Measurements from ENCODE around the gene PEAK3. TPM values are rescaled to one million over a fixed set of nuclear protein-coding genes. Genes with fewer than 3 reads are reported as not detected.
A peak's percentile ranks its signal among the peaks of the same experiment; 100 is the strongest.

The PEAK3 gene
- total and polyA plus RNA-seq, 9 of the 15 experiments (the other 6 are each of a cell fraction or from before 2014, with no cell fraction given), result 0.07 to 0.40 TPM; not detected in 7

GRCh38 chr19:2239173-2239572 lies 42.8 kb downstream of the PEAK3 start:
- peak overlapping the region; percentile 97 for H3K4me3 ChIP-seq
- H2AFZ ChIP-seq (ENCODE audit: low read depth, low read length), result no peak overlapping the region
- in situ Hi-C loops (cut with MboI), result loop anchor here (5.0 to 10.0 kb wide), 3 partner anchors 33 to 158 kb away; no protein-coding TSS in a partner anchor
- TF ChIP-seq PML (IDR thresholded peaks at IDR 0.05; ENCODE audit: low read length), result 0 out of 2 replicates have a peak, but pooled peaks have one; percentile 24
- no peak for TF ChIP-seq NR2F6 (CRISPR knock-in tag; IDR thresholded peaks at IDR 0.05)
- TF ChIP-seq THAP12 (CRISPR knock-in tag; IDR thresholded peaks at IDR 0.05), result no peak
- no peak for TF ChIP-seq LARP7 (IDR thresholded peaks at IDR 0.05)
- peak; percentile 36; the same call in 1 of the 2 replicates for TF ChIP-seq ZNF384 (IDR thresholded peaks at IDR 0.05; ENCODE audit: low read depth, low read length)
- TF ChIP-seq NR2C2 (CRISPR knock-in tag; IDR thresholded peaks at IDR 0.05), result no peak
- TF ChIP-seq NR2C2 (tag; IDR thresholded peaks at IDR 0.05), result peak; percentile 35; the same call in 1 of the 2 replicates
- TF ChIP-seq FOS (IDR thresholded peaks at IDR 0.05; ENCODE audit: extremely low read depth, insufficient read length), result no peak
- H3K9ac ChIP-seq (ENCODE audit: insufficient read depth in 1 of 2, low read depth in 2 of 2, low read length in 2 of 2), result peak overlapping the region; percentile 83 to 90
- no peaks in the 10 kb centered on the region for H3K27me3 ChIP-seq (ENCODE audit: control insufficient read depth in 2 of 2, insufficient read depth in 2 of 2, low read length in 2 of 2)
- peaks cover 95% of the 10 kb centered on the region for H3K79me2 ChIP-seq (ENCODE audit: control insufficient read depth, insufficient read depth, low read length)
- WGBS (ENCODE audit: insufficient coverage, low coverage, missing lambda C conversion rate), result 2% methylated on average over 9 of the region's 10 CpGs
- no TSS peak for BruUV-seq (replicated peaks)
- ATAC-seq, result no peak
- H3K9me1 ChIP-seq (ENCODE audit: control insufficient read depth, insufficient read depth, low read length), result peaks cover 19% of the 10 kb centered on the region
- CTCF ChIA-PET (ENCODE audit: low intra/inter-chr PET ratio), result no interaction called here
- H3K9me3 ChIP-seq (replicated peaks; ENCODE audit: control insufficient read depth, insufficient read depth, low read depth, low read length), result no peaks in the 10 kb centered on the region
- FAIRE-seq, result no peak
- POLR2A ChIA-PET, result interaction anchor here (1.0 to 4.8 kb wide), 9 partner anchors 10 to 142 kb away, joined by 3 to 86 read pairs (median 5); partner anchors contain the start of genes AMH, JSRP1 and PEAK3
- no peak for DNase-seq (ENCODE audit: extremely low read depth in 1 of 4, low spot score in 3 of 4)
- peaks cover 28 to 63% of the 10 kb centered on the region in 2 experiments for H3K4me1 ChIP-seq (replicated peaks in 1 of 2; ENCODE audit: control insufficient read depth in 2 of 2, insufficient read depth in 2 of 2, low read length in 2 of 2)
- H4K20me1 ChIP-seq (replicated peaks; ENCODE audit: control insufficient read depth, insufficient read depth, low read length), result peaks cover 63% of the 10 kb centered on the region
- H3K4me2 ChIP-seq (ENCODE audit: insufficient read depth, low read length), result peak overlapping the region; percentile 94
- peaks cover 58% of the 10 kb centered on the region; the same call in 2 of the 3 replicates for H3K36me3 ChIP-seq (ENCODE audit: control insufficient read depth, insufficient read depth, low read length)
- intact Hi-C loops (cut with micrococcal nuclease), result no loop called here
- H3K27ac ChIP-seq (ENCODE audit: extremely low read depth, low read depth, low read length), result peak overlapping the region; percentile 66; the same call in 2 of the 3 replicates
